Measurements from ENCODE around the gene BEST3. TPM values are rescaled to one million over a fixed set of nuclear protein-coding genes. Genes with fewer than 3 reads are reported as not detected.

The BEST3 gene
- total RNA-seq: not detected in 2 replicates
- total RNA-seq (2013): 1.6 TPM
- polyA plus RNA-seq: not detected in 2 replicates
- polyA minus RNA-seq: not detected in 2 replicates

DNA sequence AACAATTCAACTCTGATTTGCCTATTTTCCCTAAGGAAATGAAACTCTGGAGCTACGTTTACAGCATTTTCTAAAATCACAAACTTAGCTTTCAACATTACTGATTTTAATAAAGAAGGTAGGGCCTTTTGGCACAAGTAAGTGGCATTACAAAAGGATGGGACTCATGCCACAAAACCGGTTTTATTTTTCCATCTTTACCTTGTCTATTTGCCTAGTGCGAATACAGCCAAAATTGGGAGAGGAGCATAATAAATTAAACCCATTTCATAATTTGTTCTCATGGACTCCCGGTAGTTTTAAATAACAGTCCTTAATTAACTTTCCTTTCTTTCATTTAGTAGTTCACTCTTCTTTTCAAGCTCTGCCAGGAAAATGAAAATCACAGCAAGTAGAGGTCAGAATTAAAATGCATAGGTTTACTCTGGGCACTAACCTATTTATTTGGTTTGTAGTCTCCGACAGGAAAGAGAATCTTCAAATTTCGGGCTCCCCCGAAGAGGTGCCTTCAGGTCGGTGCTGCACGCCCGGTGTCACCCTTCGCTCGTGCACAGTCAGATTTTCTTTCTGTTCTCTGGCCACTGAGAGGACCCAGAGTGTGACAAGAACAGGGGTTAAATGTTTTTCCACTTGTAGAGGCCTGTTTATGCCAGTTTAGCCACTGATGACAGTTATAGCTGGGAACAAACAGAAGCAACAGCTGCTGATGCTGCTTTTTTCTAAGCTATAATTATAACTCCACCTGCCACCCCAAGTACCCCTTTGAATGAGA, at the start of gene BEST3:
TSS of gene BEST3 (minus strand) at position 535 of the 772 bp plus-strand sequence. CDS start 1,505 bp downstream, outside the sequence.
- peak within 1 kb of the TSS; percentile 21 for H3K4me3 Mint-ChIP-seq
- TF ChIP-seq, protein P1, sequence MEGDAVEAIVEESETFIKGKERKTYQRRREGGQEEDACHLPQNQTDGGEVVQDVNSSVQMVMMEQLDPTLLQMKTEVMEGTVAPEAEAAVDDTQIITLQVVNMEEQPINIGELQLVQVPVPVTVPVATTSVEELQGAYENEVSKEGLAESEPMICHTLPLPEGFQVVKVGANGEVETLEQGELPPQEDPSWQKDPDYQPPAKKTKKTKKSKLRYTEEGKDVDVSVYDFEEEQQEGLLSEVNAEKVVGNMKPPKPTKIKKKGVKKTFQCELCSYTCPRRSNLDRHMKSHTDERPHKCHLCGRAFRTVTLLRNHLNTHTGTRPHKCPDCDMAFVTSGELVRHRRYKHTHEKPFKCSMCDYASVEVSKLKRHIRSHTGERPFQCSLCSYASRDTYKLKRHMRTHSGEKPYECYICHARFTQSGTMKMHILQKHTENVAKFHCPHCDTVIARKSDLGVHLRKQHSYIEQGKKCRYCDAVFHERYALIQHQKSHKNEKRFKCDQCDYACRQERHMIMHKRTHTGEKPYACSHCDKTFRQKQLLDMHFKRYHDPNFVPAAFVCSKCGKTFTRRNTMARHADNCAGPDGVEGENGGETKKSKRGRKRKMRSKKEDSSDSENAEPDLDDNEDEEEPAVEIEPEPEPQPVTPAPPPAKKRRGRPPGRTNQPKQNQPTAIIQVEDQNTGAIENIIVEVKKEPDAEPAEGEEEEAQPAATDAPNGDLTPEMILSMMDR (IDR thresholded peaks at IDR 0.05): no peak
- TF ChIP-seq EZH2 (IDR thresholded peaks at IDR 0.05; ENCODE audit: borderline replicate concordance, insufficient read depth, low read depth, low read length, poor library complexity, severe bottlenecking): no peak
- POLR2A ChIA-PET: no interaction called here
- H3K4me1 Mint-ChIP-seq: no peaks in the 10 kb centered on the region
- peak within 1 kb of the TSS in 1 of 5 experiments; percentile 15 for H3K4me3 ChIP-seq (ENCODE audit: control extremely low read depth in 1 of 5, extremely low read depth in 1 of 5, insufficient read depth in 1 of 5, low read depth in 2 of 5, low read length in 4 of 5)
- DNase-seq (no peak), ATAC-seq (ENCODE audit: low read depth) (no peak)
- no peaks in the 10 kb centered on the region for H3K9me3 Mint-ChIP-seq (ENCODE audit: insufficient read depth)
- CTCF ChIA-PET: no interaction called here
- 65% methylated on average over 8 of the region's 12 CpGs for WGBS (ENCODE audit: insufficient coverage)
- no peaks in the 10 kb centered on the region for H3K4me1 ChIP-seq (ENCODE audit: control insufficient read depth in 2 of 2, insufficient read depth in 2 of 2, low read length in 2 of 2)
- intact Hi-C loops (cut with micrococcal nuclease): no loop called here
- no peak within 1 kb of the TSS for H3K9ac ChIP-seq (ENCODE audit: low read length)
- peaks cover 0 to 5% (median 0%) of the 10 kb centered on the region in 4 experiments for H3K27me3 ChIP-seq (replicated peaks in 1 of 4; ENCODE audit: control extremely low read depth in 1 of 4, control insufficient read depth in 3 of 4, insufficient read depth in 4 of 4, low read length in 3 of 4)
- no peaks in the 10 kb centered on the region for H3K9me3 ChIP-seq (ENCODE audit: control extremely low read depth in 1 of 3, control insufficient read depth in 2 of 3, insufficient read depth in 1 of 3, low read length in 2 of 3)
- H3K79me2 ChIP-seq (ENCODE audit: control insufficient read depth, insufficient read depth, low read length): no peaks in the 10 kb centered on the region
- H3K4me2 ChIP-seq (replicated peaks; ENCODE audit: low read depth, low read length, poor library complexity, severe bottlenecking): no peak within 1 kb of the TSS
- no peaks in the 10 kb centered on the region for H3K36me3 ChIP-seq (replicated peaks in 1 of 2; ENCODE audit: control extremely low read depth in 1 of 2, control insufficient read depth in 1 of 2, extremely low read depth in 1 of 2, insufficient read depth in 2 of 2, low read length in 1 of 2)
- no peaks in the 10 kb centered on the region for H4K20me1 ChIP-seq (ENCODE audit: control insufficient read depth, insufficient read depth, low read length, poor library complexity, severe bottlenecking)
- no peak within 1 kb of the TSS for H3K27ac Mint-ChIP-seq
- no peak within 1 kb of the TSS for H3K27ac ChIP-seq (ENCODE audit: low read length in 2 of 2)
- H3K27me3 Mint-ChIP-seq: peaks cover 9% of the 10 kb centered on the region
- peak within 1 kb of the TSS; percentile 9 for H2AFZ ChIP-seq (ENCODE audit: insufficient read depth, low read depth, low read length, poor library complexity, severe bottlenecking)

DNA sequence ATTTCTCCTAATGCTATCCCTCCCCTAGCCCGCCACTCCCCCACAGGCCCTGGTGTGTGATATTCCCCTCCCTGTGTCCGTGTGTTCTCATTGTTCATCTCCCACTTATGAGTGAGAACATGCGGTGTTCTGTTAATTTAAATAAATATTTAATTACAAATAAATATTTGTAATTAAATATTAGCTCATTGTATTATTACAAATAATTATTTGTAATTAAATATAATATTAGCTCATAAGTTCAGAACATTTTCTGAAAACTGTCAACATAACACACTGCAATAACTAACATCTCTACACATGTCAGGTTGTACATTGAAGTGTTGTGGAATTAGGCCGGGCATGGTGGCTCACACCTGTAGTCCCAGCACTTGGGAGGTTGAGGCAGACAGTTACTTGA, 45.0 kb upstream of the BEST3 start:
- H3K4me1 Mint-ChIP-seq: peaks cover 7% of the 10 kb centered on the region
- ChIA-PET CTCF (interaction anchor here (0.6 to 1.1 kb wide), 3 partner anchors 9 to 385 kb away, joined by 3 to 4 read pairs (median 3); no protein-coding TSS in a partner anchor), POLR2A (no interaction called here)
- no peak overlapping the region for H3K27ac ChIP-seq (ENCODE audit: low read length in 2 of 2)
- H3K4me3 Mint-ChIP-seq: no peak overlapping the region
- no peaks in the 10 kb centered on the region for H3K27me3 ChIP-seq (replicated peaks in 1 of 4; ENCODE audit: control extremely low read depth in 1 of 4, control insufficient read depth in 3 of 4, insufficient read depth in 4 of 4, low read length in 3 of 4)
- no peak overlapping the region for H3K27ac Mint-ChIP-seq
- no peak overlapping the region for H3K9ac ChIP-seq (ENCODE audit: low read length)
- H3K79me2 ChIP-seq (ENCODE audit: control insufficient read depth, insufficient read depth, low read length): peaks cover 30% of the 10 kb centered on the region
- H3K4me3 ChIP-seq (ENCODE audit: control extremely low read depth in 1 of 5, extremely low read depth in 1 of 5, insufficient read depth in 1 of 5, low read depth in 2 of 5, low read length in 4 of 5): no peak overlapping the region
- intact Hi-C loops (cut with micrococcal nuclease): no loop called here
- H3K27me3 Mint-ChIP-seq: no peaks in the 10 kb centered on the region
- DNase-seq (no peak), ATAC-seq (ENCODE audit: low read depth) (no peak)
- peaks cover 6% of the 10 kb centered on the region for H4K20me1 ChIP-seq (ENCODE audit: control insufficient read depth, insufficient read depth, low read length, poor library complexity, severe bottlenecking)
- H2AFZ ChIP-seq (ENCODE audit: insufficient read depth, low read depth, low read length, poor library complexity, severe bottlenecking): no peak overlapping the region
- no peak overlapping the region for H3K4me2 ChIP-seq (replicated peaks; ENCODE audit: low read depth, low read length, poor library complexity, severe bottlenecking)
- no peaks in the 10 kb centered on the region for H3K9me3 ChIP-seq (ENCODE audit: control extremely low read depth in 1 of 3, control insufficient read depth in 2 of 3, insufficient read depth in 1 of 3, low read length in 2 of 3)
- H3K36me3 ChIP-seq (replicated peaks in 1 of 2; ENCODE audit: control extremely low read depth in 1 of 2, control insufficient read depth in 1 of 2, extremely low read depth in 1 of 2, insufficient read depth in 2 of 2, low read length in 1 of 2): no peaks in the 10 kb centered on the region
- no CpG with 5 or more reads among the region's 4 CpGs for WGBS (ENCODE audit: insufficient coverage)
- no peak for TF ChIP-seq EZH2 (IDR thresholded peaks at IDR 0.05; ENCODE audit: borderline replicate concordance, insufficient read depth, low read depth, low read length, poor library complexity, severe bottlenecking)
- TF ChIP-seq, protein P1 (IDR thresholded peaks at IDR 0.05): no peak
- H3K9me3 Mint-ChIP-seq (ENCODE audit: insufficient read depth): no peaks in the 10 kb centered on the region
- peaks cover 7 to 9% of the 10 kb centered on the region in 2 donors for H3K4me1 ChIP-seq (ENCODE audit: control insufficient read depth in 2 of 2, insufficient read depth in 2 of 2, low read length in 2 of 2)
